MM.1S (cell line): Measurements from ENCODE around the gene CHD9NB.
A peak's percentile ranks its signal among the peaks of the same experiment; 100 is the strongest.

Experiments
- DNase-seq: peaks from one replicate; pipeline ENCODE4 v3.0.0-alpha.2; 2015
- H2AFZ ChIP-seq: fragments of 300-600 bp; sonication (generic); 2 replicates; pipeline ENCODE4 v1.6.0; 2016; ENCODE audit warnings: antibody characterized with exemption, low read length
- H3F3A ChIP-seq: fragments of 300-600 bp; sonication (generic); 2 replicates; pipeline ENCODE4 v1.6.1; 2016; ENCODE audit warnings: mild to moderate bottlenecking, antibody characterized with exemption, low read length, moderate library complexity, mixed read lengths; ENCODE audit not compliant: insufficient read depth
- H3K27ac ChIP-seq: fragments of 300-600 bp; sonication (generic); 2 replicates; pipeline ENCODE4 v1.5.1; 2016; ENCODE audit warnings: mild to moderate bottlenecking, low read length
- H3K27me3 ChIP-seq: fragments of 300-600 bp; sonication (generic); replicated peaks from 2 replicates; pipeline ENCODE4 v1.6.0; 2016; ENCODE audit warnings: low read length; ENCODE audit not compliant: insufficient read depth
- H3K36me3 ChIP-seq: fragments of 300-600 bp; sonication (generic); replicated peaks from 2 replicates; pipeline ENCODE4 v1.6.1; 2016; ENCODE audit warnings: mild to moderate bottlenecking, low read length, mixed read lengths; ENCODE audit not compliant: insufficient read depth
- H3K4me1 ChIP-seq: fragments of 300-600 bp; sonication (generic); 2 replicates; pipeline ENCODE4 v1.6.1; 2016; ENCODE audit warnings: low read length, mixed read lengths
- H3K4me2 ChIP-seq: fragments of 300-600 bp; sonication (generic); 2 replicates; pipeline ENCODE4 v1.6.0; 2016; ENCODE audit warnings: low read depth, low read length
- H3K4me3 ChIP-seq: fragments of 300-600 bp; sonication (generic); 2 replicates; pipeline ENCODE4 v1.5.1; 2016; ENCODE audit warnings: low read length, mixed read lengths
- H3K79me2 ChIP-seq: fragments of 300-600 bp; sonication (generic); 2 replicates; pipeline ENCODE4 v1.6.1; 2016; ENCODE audit warnings: mixed run types, low read length, mixed read lengths
- H3K9ac ChIP-seq: fragments of 300-600 bp; sonication (generic); 2 replicates; pipeline ENCODE4 v1.6.1; 2016; ENCODE audit warnings: low read length, mixed read lengths
- H3K9me2 ChIP-seq: fragments of 300-600 bp; sonication (generic); replicated peaks from 2 replicates; pipeline ENCODE4 v1.6.1; 2016; ENCODE audit warnings: mild to moderate bottlenecking, low read length, mixed read lengths; ENCODE audit not compliant: insufficient read depth
- H3K9me3 ChIP-seq: fragments of 300-600 bp; sonication (generic); replicated peaks from 2 replicates; pipeline ENCODE4 v1.6.1; 2016; ENCODE audit warnings: mild to moderate bottlenecking, low read length, mixed read lengths; ENCODE audit not compliant: insufficient read depth
- H4K20me1 ChIP-seq: fragments of 300-600 bp; sonication (generic); 2 replicates; pipeline ENCODE4 v1.6.1; 2016; ENCODE audit warnings: mild to moderate bottlenecking, low read length, moderate library complexity, mixed read lengths; ENCODE audit not compliant: insufficient read depth
- EZH2 ChIP-seq: fragments of 300-600 bp; sonication (generic); optimal IDR thresholded peaks from 2 replicates; pipeline ENCODE3; 2017; ENCODE audit warnings: low read depth, mild to moderate bottlenecking, antibody characterized with exemption, low read length, mixed read lengths
- EZH2phosphoT487 ChIP-seq: fragments of 300-600 bp; sonication (generic); IDR thresholded peaks from 2 replicates; pipeline ENCODE4 v1.6.1; 2018; ENCODE audit warnings: antibody characterized with exemption, low read length
- TF ChIP-seq, protein P1 (sequence below): fragments of 300-600 bp; sonication (generic); IDR thresholded peaks from 2 replicates; pipeline ENCODE4 v1.5.1; 2016; ENCODE audit warnings: antibody characterized with exemption, low read length, mixed read lengths

CHD9NB gene

DNA sequence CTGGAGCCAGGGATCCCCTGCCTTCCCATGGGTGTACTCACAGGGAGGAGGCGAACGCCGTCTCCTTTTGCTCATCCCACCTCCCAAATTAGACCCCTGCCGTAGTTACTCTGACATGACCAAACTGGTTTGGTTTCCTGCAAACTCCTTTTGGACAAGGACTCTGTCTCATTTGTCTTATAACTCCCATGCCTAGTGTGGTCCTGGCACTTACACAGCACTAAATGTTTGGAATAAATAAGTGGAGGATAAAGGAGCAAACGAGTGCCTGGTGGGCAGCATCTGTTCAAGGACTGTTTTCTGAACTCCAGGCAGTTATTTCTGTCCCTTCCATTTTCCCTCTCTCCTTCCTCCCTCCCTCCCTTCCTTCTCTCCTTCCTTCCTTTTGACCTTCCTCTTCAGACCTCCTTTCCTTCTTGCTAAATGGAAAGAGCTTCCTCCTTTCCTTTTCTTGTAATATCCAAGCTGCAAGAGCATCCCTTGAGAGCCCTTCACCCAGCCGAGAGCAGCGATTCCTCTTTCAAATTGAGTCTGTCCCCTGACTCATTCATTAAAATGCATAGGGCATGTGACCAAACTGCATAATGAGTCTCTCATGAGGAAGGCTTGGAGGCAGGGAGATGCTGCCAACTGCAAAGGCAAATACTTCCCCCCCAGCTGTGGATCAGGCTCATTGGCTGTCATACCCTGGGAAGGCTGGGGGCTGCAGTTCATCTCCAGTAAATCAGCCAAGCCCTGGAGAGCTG is 38.9 kb upstream of the CHD9NB start:
- H3K27ac ChIP-seq: peak overlapping the region; percentile 59; the same call in 1 of the 2 replicates
- H3K9me2 ChIP-seq: no peaks in the 10 kb centered on the region
- peak overlapping the region; percentile 97 for H3K4me2 ChIP-seq
- DNase-seq: no peak
- no peak for TF ChIP-seq EZH2
- no peak for TF ChIP-seq EZH2phosphoT487
- TF ChIP-seq, protein P1, sequence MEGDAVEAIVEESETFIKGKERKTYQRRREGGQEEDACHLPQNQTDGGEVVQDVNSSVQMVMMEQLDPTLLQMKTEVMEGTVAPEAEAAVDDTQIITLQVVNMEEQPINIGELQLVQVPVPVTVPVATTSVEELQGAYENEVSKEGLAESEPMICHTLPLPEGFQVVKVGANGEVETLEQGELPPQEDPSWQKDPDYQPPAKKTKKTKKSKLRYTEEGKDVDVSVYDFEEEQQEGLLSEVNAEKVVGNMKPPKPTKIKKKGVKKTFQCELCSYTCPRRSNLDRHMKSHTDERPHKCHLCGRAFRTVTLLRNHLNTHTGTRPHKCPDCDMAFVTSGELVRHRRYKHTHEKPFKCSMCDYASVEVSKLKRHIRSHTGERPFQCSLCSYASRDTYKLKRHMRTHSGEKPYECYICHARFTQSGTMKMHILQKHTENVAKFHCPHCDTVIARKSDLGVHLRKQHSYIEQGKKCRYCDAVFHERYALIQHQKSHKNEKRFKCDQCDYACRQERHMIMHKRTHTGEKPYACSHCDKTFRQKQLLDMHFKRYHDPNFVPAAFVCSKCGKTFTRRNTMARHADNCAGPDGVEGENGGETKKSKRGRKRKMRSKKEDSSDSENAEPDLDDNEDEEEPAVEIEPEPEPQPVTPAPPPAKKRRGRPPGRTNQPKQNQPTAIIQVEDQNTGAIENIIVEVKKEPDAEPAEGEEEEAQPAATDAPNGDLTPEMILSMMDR: no peak
- no peaks in the 10 kb centered on the region for H3K9me3 ChIP-seq
- H3K27me3 ChIP-seq: no peaks in the 10 kb centered on the region
- H4K20me1 ChIP-seq: no peaks in the 10 kb centered on the region
- no peak overlapping the region for H2AFZ ChIP-seq
- H3K79me2 ChIP-seq: peaks cover 35% of the 10 kb centered on the region
- peaks cover 32% of the 10 kb centered on the region for H3F3A ChIP-seq
- H3K9ac ChIP-seq: peak overlapping the region; percentile 27; the same call in 1 of the 2 replicates
- no peak overlapping the region for H3K4me3 ChIP-seq
- H3K4me1 ChIP-seq: peaks cover 54% of the 10 kb centered on the region
- H3K36me3 ChIP-seq: no peaks in the 10 kb centered on the region

- Histone ChIP-seq H3K36me3 (no peaks in the 10 kb centered on the region), H3K27me3 (no peaks in the 10 kb centered on the region), H3K79me2 (peaks cover 27% of the 10 kb centered on the region), H3K4me2 (peak overlapping the region; percentile 97), H3K4me1 (peaks cover 54% of the 10 kb centered on the region), H2AFZ (peak overlapping the region; percentile 50), H3K9me2 (no peaks in the 10 kb centered on the region), H3F3A (peaks cover 32% of the 10 kb centered on the region), H4K20me1 (no peaks in the 10 kb centered on the region), H3K9ac (peak overlapping the region; percentile 42), H3K27ac (peak overlapping the region; percentile 59; the same call in 1 of the 2 replicates), H3K4me3 (peak overlapping the region; percentile 41), H3K9me3 (no peaks in the 10 kb centered on the region)
- DNase-seq: peak; percentile 80
- TF ChIP-seq EZH2 (no peak), EZH2phosphoT487 (no peak)
- TF ChIP-seq, protein P1: no peak
Measured at GRCh38 chr16:53090591-53091411, 38.1 kb upstream of the CHD9NB start.

DNA sequence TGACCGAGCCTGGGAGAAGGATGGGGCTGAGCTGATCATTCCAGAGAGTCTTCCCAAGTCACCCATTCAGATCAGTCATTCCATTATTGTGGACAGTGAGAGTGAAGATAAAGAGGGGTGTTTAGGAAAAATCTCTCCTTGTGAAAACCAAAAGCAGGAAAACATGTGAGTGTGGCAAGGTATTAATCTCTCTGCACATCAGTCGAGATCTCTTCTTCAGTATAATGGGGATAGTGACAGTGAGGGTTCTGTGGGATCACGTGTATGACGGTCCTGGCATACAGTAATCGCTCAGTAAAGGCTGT is 37.5 kb upstream of the CHD9NB start:
- Histone ChIP-seq H3K79me2 (peaks cover 23% of the 10 kb centered on the region; the same call in 1 of the 2 replicates), H3K27me3 (no peaks in the 10 kb centered on the region), H2AFZ (peak overlapping the region; percentile 50), H3F3A (peaks cover 32% of the 10 kb centered on the region), H3K27ac (peak overlapping the region; percentile 59; the same call in 1 of the 2 replicates), H3K4me1 (peaks cover 54% of the 10 kb centered on the region), H4K20me1 (no peaks in the 10 kb centered on the region), H3K36me3 (no peaks in the 10 kb centered on the region), H3K4me3 (peak overlapping the region; percentile 41), H3K9me2 (no peaks in the 10 kb centered on the region), H3K4me2 (peak overlapping the region; percentile 97), H3K9me3 (no peaks in the 10 kb centered on the region), H3K9ac (peak overlapping the region; percentile 42; the same call in 1 of the 2 replicates)
- DNase-seq: peak; percentile 23
- TF ChIP-seq EZH2: no peak
- TF ChIP-seq, protein P1: no peak
- TF ChIP-seq EZH2phosphoT487: no peak
